ENCODE results near the gene HOXC4.

Gene HOXC4

GRCh38 chr12:54017878-54018467 is 35.7 kb upstream of the HOXC4 start:
- DNase-seq (ENCODE audit: low spot score), result no peak
- TF ChIP-seq CTCF (IDR thresholded peaks at IDR 0.05), result no peak
- Histone ChIP-seq H3K27ac (peak overlapping the region in 1 of 2 donors; percentile 1), H3K4me3 (peak overlapping the region; percentile 71)

GRCh38 chr12:54018468-54018984 is 35.1 kb upstream of the HOXC4 start:
- H3K4me3 ChIP-seq, result peak overlapping the region; percentile 71
- peak overlapping the region in 1 of 2 donors; percentile 1 for H3K27ac ChIP-seq
- TF ChIP-seq CTCF (IDR thresholded peaks at IDR 0.05), result no peak
- DNase-seq (ENCODE audit: low spot score), result no peak

GRCh38 chr12:54019091-54019811 is 34.4 kb upstream of the HOXC4 start:
- no peak for DNase-seq (ENCODE audit: low spot score)
- no peak overlapping the region for H3K27ac ChIP-seq
- H3K4me3 ChIP-seq, result no peak overlapping the region
- TF ChIP-seq CTCF (IDR thresholded peaks at IDR 0.05), result no peak

- H3K4me3 ChIP-seq, result peak overlapping the region; percentile 1
- no peak for DNase-seq (ENCODE audit: low spot score)
- TF ChIP-seq CTCF (IDR thresholded peaks at IDR 0.05), result no peak
- H3K27ac ChIP-seq, result no peak overlapping the region
Measured at GRCh38 chr12:54019924-54020590, 33.6 kb upstream of the HOXC4 start.

GRCh38 chr12:54020591-54021405 is 32.8 kb upstream of the HOXC4 start:
- H3K4me3 ChIP-seq, result no peak overlapping the region
- TF ChIP-seq CTCF (IDR thresholded peaks at IDR 0.05), result no peak
- no peak overlapping the region for H3K27ac ChIP-seq
- no peak for DNase-seq (ENCODE audit: low spot score)

GRCh38 chr12:54021432-54022013 is 32.1 kb upstream of the HOXC4 start:
- no peak overlapping the region for H3K27ac ChIP-seq
- no peak for DNase-seq (ENCODE audit: low spot score)
- no peak for TF ChIP-seq CTCF (IDR thresholded peaks at IDR 0.05)
- no peak overlapping the region for H3K4me3 ChIP-seq
